ENCODE results near the gene AP5B1.
"Not testable (repeated sequence)": the region's sequence is repeated elsewhere in the genome, so short reads cannot be mapped to it uniquely, and the experiment has no call there.

The AP5B1 gene

DNA sequence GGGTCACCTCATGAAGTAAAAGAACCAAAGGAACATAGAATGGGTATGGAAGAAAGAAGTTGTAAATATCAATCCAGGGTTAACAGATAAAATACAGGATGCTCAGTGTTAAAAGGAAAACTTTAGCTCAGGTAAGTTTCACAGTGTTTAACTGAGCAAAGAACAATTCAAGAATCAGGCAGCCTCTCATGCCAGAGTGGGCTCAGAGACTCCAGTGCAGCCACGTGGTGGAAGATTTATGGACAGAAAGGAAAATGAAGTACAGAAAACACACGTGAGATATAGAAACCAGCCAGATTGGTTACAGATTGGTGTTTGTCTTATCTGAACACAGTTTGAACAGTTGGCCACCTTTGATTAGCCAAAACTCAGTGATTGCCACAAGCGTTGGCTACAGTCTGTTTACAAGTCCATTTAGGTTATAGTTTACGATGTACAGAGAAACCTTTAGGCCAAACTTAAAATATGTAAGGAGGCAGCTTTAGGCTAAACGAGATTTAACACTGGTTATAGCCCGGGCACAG lies 9.1 kb downstream of the AP5B1 start:
- no peak for DNase-seq (ENCODE audit: low read depth)
- no peak overlapping the region for H3K4me3 ChIP-seq (ENCODE audit: low read depth, low read length)
- TF ChIP-seq, protein P1, sequence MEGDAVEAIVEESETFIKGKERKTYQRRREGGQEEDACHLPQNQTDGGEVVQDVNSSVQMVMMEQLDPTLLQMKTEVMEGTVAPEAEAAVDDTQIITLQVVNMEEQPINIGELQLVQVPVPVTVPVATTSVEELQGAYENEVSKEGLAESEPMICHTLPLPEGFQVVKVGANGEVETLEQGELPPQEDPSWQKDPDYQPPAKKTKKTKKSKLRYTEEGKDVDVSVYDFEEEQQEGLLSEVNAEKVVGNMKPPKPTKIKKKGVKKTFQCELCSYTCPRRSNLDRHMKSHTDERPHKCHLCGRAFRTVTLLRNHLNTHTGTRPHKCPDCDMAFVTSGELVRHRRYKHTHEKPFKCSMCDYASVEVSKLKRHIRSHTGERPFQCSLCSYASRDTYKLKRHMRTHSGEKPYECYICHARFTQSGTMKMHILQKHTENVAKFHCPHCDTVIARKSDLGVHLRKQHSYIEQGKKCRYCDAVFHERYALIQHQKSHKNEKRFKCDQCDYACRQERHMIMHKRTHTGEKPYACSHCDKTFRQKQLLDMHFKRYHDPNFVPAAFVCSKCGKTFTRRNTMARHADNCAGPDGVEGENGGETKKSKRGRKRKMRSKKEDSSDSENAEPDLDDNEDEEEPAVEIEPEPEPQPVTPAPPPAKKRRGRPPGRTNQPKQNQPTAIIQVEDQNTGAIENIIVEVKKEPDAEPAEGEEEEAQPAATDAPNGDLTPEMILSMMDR (IDR thresholded peaks at IDR 0.05; ENCODE audit: low read depth, low read length, missing control alignments), result no peak

DNA sequence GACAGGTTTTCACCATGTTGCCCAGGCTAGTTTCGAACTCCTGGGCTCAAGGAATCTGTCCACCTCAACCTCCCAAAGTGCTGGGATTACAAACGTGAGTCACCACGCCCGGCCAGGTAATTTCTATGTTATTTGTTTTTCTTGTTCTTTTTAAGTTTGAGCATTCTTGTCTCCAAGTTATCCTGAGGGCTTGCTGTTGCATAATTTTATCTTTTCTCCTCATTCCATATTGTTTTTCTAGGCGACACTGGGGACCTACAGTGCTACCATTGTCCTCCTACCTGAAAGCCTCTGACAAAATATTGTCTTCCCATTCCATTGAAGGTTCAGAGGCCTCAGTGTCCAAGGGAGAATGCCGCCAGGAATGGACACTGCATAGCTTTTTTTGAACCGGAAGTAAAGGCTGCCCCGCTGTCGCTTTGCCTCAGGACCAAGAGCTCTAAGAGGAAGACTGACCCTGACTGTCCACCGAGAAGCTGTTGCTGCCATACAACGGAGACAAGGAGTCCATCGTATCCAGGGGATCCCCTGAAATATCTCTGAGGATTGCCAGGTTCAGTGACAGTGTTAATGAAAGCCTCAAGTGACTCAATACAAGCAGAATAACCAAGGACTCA lies 9.7 kb downstream of the AP5B1 start:
- TF ChIP-seq, protein P1 (IDR thresholded peaks at IDR 0.05; ENCODE audit: low read depth, low read length, missing control alignments), result no peak
- no peak for DNase-seq (ENCODE audit: low read depth)
- H3K4me3 ChIP-seq (ENCODE audit: low read depth, low read length), result no peak overlapping the region

- DNase-seq (ENCODE audit: low read depth); H3K4me3 ChIP-seq (ENCODE audit: low read depth, low read length): not testable (repeated sequence)
Observed at GRCh38 chr11:65767806-65768205, 13.0 kb downstream of the AP5B1 start.

GRCh38 chr11:65767406-65767805 lies 13.4 kb downstream of the AP5B1 start:
- DNase-seq (ENCODE audit: low read depth), result no peak
- TF ChIP-seq, protein P1 (IDR thresholded peaks at IDR 0.05; ENCODE audit: low read depth, low read length, missing control alignments), result no peak
- H3K4me3 ChIP-seq (ENCODE audit: low read depth, low read length), result no peak overlapping the region

GRCh38 chr11:65766535-65766934 lies 14.2 kb downstream of the AP5B1 start:
- TF ChIP-seq, protein P1 (IDR thresholded peaks at IDR 0.05; ENCODE audit: low read depth, low read length, missing control alignments), result no peak
- DNase-seq (ENCODE audit: low read depth), result no peak
- H3K4me3 ChIP-seq (ENCODE audit: low read depth, low read length), result no peak overlapping the region

- no peak for DNase-seq (ENCODE audit: low read depth)
- no peak overlapping the region for H3K4me3 ChIP-seq (ENCODE audit: low read depth, low read length)
- TF ChIP-seq, protein P1 (IDR thresholded peaks at IDR 0.05; ENCODE audit: low read depth, low read length, missing control alignments), result no peak
Observed at GRCh38 chr11:65764434-65764833, 16.3 kb downstream of the AP5B1 start.

- H3K4me3 ChIP-seq (ENCODE audit: low read depth, low read length); DNase-seq (ENCODE audit: low read depth): not testable (repeated sequence)
Observed at GRCh38 chr11:65762816-65763215, 18.0 kb downstream of the AP5B1 start.

- H3K4me3 ChIP-seq (ENCODE audit: low read depth, low read length); DNase-seq (ENCODE audit: low read depth): not testable (repeated sequence)
Observed at GRCh38 chr11:65762169-65762568, 18.6 kb downstream of the AP5B1 start.
